Left ventricle myocardium inferior (tissue), 1 donor: Measurements from ENCODE around the gene NOP9. TPM values are rescaled to one million over a fixed set of nuclear protein-coding genes. Genes with fewer than 3 reads are reported as not detected.

Experiments used
- DNase-seq: peaks from one replicate; pipeline ENCODE4 v3.0.0-alpha.2; 2020
- H3K27ac ChIP-seq: fragments of 200-600 bp; replicated peaks from 2 replicates; pipeline ENCODE4 v1.8.0; 2021
- H3K27me3 ChIP-seq: fragments of 200-600 bp; 2 replicates; pipeline ENCODE4 v1.8.0; 2021; ENCODE audit warnings: low read depth
- H3K36me3 ChIP-seq: fragments of 200-600 bp; 2 replicates; pipeline ENCODE4 v1.8.0; 2021
- H3K4me1 ChIP-seq: fragments of 200-600 bp; 2 replicates; pipeline ENCODE4 v1.8.0; 2021
- H3K4me3 ChIP-seq: fragments of 200-600 bp; 2 replicates; pipeline ENCODE4 v1.8.0; 2021; ENCODE audit warnings: mild to moderate bottlenecking, moderate library complexity
- H3K9me3 ChIP-seq: fragments of 200-600 bp; replicated peaks from 2 replicates; pipeline ENCODE4 v1.8.0; 2021
- intact Hi-C: fragments of 100-400 bp; cut with micrococcal nuclease; formaldehyde crosslinking; loops from one replicate; pipeline ENCODE4 v1.11.0; 2022
- total RNA-seq: library from RNA; stranded (reverse); fragmentation: NEBNext Ultra II Directional; extraction: Animal tissue kit (Norgen Biotek cat#: 25700); gene quantifications from one replicate; pipeline ENCODE4 v1.2.1, GENCODE V29; 2021
- TF ChIP-seq, protein P1 (sequence below): fragments of 200-600 bp; IDR thresholded peaks from 2 replicates; pipeline ENCODE4 v1.8.0; 2021; ENCODE audit warnings: antibody characterized with exemption, mild to moderate bottlenecking, borderline replicate concordance
- donor health status: DM: no; HTN: yes; CAD: no; lungs with severe emphysema.

Gene NOP9
- total RNA-seq, 1 donor from 2014 or later, result 23.4 TPM

DNA sequence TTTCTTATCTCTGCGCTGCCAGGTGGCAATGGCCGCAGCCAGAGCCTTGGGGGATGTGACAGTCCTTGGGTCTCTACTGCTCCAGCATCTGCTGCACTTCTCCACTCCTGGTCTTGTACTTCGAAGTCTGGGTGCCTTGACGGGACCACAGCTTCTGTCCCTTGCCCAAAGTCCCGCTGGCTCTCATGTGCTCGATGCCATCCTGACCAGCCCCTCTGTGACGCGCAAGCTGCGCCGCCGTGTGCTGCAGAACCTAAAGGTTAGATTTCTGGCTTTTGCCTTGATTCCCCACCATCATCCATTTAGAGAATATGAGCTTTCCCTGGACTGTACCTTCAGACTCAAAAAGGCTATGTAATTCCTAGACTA is 4.4 kb downstream of the NOP9 start:
- intact Hi-C loops, result no loop called here
- Histone ChIP-seq H3K4me3 (no peak overlapping the region), H3K36me3 (peaks cover 62% of the 10 kb centered on the region), H3K9me3 (no peaks in the 10 kb centered on the region), H3K4me1 (peaks cover 37% of the 10 kb centered on the region), H3K27ac (no peak overlapping the region), H3K27me3 (no peaks in the 10 kb centered on the region)
- DNase-seq, result no peak
- TF ChIP-seq, protein P1, sequence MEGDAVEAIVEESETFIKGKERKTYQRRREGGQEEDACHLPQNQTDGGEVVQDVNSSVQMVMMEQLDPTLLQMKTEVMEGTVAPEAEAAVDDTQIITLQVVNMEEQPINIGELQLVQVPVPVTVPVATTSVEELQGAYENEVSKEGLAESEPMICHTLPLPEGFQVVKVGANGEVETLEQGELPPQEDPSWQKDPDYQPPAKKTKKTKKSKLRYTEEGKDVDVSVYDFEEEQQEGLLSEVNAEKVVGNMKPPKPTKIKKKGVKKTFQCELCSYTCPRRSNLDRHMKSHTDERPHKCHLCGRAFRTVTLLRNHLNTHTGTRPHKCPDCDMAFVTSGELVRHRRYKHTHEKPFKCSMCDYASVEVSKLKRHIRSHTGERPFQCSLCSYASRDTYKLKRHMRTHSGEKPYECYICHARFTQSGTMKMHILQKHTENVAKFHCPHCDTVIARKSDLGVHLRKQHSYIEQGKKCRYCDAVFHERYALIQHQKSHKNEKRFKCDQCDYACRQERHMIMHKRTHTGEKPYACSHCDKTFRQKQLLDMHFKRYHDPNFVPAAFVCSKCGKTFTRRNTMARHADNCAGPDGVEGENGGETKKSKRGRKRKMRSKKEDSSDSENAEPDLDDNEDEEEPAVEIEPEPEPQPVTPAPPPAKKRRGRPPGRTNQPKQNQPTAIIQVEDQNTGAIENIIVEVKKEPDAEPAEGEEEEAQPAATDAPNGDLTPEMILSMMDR, result no peak

DNA sequence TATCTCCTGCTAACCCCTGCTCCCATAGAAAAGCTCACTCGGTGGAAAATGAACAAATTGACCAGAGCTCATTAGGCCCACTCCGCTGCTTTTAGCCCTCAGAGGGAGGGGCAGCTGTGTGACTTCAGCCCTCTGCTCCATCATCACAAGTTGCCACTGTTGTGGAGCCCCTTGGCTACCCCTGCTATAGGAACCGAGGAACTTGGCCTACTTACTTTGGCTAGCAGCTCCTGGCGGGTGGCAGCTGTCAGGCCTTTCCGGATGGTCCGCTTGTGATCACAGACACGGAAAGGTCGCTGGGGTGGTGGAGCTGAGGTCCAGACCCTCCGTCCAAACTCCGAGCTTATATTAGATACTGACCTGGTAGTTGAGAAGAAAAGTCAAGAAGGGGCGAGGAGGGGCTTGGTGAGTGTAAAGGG is 7.5 kb downstream of the NOP9 start:
- no peaks in the 10 kb centered on the region for H3K27me3 ChIP-seq
- TF ChIP-seq, protein P1, result no peak
- DNase-seq, result no peak
- H3K9me3 ChIP-seq, result no peaks in the 10 kb centered on the region
- no peak overlapping the region for H3K27ac ChIP-seq
- intact Hi-C loops, result no loop called here
- peaks cover 45% of the 10 kb centered on the region for H3K4me1 ChIP-seq
- peaks cover 52% of the 10 kb centered on the region for H3K36me3 ChIP-seq
- no peak overlapping the region for H3K4me3 ChIP-seq

DNA sequence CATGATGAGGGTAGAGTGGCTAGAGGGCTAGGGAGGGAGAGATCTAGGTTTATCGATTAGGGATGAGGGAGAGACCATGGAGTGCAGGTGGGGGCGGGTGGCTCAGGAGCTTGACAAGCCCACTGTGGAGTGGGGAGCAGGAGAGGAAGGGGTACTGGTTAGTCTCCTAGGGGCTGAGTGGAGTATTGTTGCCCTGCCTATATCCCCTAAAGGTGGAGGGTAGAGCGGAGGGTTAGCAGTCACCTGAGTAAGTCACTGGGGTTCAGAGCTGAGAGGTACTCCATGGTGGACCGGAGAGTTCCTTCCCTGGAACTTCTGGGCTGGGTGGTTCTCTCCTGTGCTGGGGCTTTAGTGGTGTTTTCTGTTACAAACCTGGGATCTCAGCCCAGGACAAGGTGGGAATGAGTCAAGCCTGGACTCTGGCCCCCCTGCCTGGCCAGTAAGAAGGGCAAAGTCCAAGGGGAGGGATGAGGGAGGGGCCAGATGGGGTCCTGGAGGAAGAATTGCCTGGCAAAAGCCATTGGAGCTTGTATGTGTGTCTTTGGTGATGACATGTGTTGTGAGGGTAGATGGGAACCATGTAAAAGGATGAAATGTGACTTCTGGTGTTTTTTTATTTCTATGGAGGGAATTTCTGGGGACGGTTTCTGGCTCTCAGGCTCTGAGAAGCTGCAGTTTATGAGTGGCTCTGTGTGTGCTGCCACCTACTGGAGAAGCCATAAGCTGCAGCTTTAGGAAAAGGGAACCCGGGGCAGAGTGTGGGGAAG is 8.1 kb downstream of the NOP9 start, which contains the start of gene CIDEB:
CIDEB (minus strand) TSS at position 403 of the 767 bp plus-strand sequence; CDS start at position 284, 119 bp downstream.
- Histone ChIP-seq H3K4me1 (peaks cover 51% of the 10 kb centered on the region), H3K27me3 (no peaks in the 10 kb centered on the region), H3K4me3 (no peak within 1 kb of the TSS), H3K27ac (no peak within 1 kb of the TSS), H3K36me3 (peaks cover 46% of the 10 kb centered on the region), H3K9me3 (no peaks in the 10 kb centered on the region)
- TF ChIP-seq, protein P1, result peak; percentile 94
- peak; percentile 45 for DNase-seq
- intact Hi-C loops, result no loop called here

DNA sequence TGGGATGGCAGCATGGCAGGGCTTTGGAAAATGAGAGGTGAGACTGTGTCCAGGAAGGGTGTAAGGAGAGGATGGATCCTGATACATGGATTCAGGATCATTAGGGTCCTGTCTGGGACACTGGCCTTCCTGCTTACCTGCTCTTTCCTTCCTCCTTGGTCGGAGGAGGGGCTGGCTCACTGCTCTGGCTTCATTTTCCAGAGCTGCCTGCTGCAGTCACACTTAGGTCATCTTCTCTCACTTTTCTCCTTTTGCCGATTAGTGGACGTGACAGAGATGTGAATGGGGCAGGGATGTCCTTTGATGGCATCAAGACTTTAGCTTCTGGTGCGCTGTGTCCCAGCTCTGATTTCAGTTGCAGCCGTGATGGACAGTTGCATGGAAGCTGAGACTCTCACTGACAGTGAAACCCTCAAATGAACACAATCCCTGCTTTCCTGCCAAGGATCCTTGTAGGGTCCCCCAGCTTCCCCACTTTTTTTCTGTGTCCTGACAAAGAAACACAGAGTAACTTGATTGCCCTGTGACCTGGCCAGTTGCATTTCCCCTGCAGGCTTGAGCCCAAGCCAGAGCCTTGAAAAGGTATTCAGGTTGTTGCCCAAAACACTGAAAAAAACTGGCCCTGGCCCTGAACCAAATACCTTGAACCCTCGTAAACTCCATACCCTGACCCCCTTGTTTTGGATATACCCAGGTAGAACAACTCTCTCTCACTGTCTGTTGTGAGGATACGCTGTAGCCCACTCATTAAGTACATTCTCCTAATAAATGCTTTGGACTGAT is 8.9 kb downstream of the NOP9 start:
- Histone ChIP-seq H3K4me1 (peaks cover 58% of the 10 kb centered on the region), H3K27ac (no peak overlapping the region), H3K9me3 (no peaks in the 10 kb centered on the region), H3K4me3 (no peak overlapping the region), H3K27me3 (no peaks in the 10 kb centered on the region), H3K36me3 (peaks cover 38% of the 10 kb centered on the region)
- TF ChIP-seq, protein P1, result peak; percentile 20
- no peak for DNase-seq
- intact Hi-C loops, result no loop called here

DNA sequence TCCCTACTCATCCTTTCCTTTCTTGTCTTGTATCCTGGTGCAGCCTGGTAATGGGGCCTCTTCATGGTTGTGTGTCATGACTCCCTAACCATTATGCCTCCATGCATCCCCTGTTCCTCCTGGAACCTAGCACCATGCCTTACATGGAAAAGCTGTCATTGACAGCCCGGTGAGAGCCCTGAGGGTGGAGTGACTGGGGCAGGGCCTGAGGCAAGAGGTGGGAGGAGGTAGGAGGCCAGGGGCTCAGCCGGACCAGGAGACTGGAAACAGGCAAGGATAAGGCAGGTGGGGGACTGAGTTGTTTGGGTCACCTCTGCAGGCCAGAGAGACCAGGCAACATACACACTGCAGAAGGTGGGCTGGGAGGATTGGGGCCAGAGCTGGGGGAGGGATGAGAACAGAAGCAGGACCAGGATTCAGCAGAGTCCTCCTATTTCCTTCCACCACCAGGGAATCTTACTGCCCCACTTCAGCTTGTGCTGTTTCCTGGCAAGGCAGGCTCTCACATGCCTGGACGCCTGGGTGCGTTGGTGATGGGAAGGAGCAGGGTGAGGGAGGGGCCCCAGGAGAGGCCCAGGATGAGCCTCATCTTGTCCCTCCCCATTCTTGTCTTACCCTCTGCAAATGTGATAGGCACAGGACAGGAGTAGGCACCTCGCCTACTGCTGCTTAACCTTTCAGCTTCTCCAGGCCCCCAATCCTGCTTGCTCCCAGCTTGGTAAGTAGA is 10.1 kb downstream of the NOP9 start, which contains the start of gene LTB4R2:
LTB4R2 (plus strand) TSS at position 603 of the 727 bp plus-strand sequence. CDS start 525 bp downstream, outside the sequence.
- no peaks in the 10 kb centered on the region for H3K9me3 ChIP-seq
- peaks cover 70% of the 10 kb centered on the region for H3K4me1 ChIP-seq
- intact Hi-C loops, result no loop called here
- DNase-seq, result no peak
- H3K36me3 ChIP-seq, result peaks cover 26% of the 10 kb centered on the region
- peak within 1 kb of the TSS; percentile 70 for H3K4me3 ChIP-seq
- TF ChIP-seq, protein P1, result no peak
- H3K27ac ChIP-seq, result peak within 1 kb of the TSS; percentile 88
- no peaks in the 10 kb centered on the region for H3K27me3 ChIP-seq
